ENCODE data around the gene DRD2.

DNA sequence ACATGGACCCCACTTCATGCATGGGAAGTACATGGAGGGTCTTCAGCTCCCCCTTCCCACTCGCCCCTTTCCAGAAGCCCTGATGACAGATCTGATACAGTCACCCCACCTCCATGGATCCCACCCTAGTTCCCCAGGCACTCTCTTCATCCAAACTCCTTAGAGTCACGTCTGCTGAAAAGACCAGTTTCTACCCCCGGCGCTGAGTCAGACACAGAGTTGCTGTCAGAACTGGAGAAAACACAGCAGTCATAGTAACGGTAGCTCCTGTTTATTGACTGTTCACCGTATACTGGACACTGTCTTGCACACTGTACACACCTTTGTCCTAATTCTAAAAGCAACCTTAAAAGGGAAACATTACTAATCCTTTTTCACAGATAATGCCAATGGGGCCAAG lies 29.1 kb downstream of the DRD2 start:
- TF ChIP-seq, protein P1, sequence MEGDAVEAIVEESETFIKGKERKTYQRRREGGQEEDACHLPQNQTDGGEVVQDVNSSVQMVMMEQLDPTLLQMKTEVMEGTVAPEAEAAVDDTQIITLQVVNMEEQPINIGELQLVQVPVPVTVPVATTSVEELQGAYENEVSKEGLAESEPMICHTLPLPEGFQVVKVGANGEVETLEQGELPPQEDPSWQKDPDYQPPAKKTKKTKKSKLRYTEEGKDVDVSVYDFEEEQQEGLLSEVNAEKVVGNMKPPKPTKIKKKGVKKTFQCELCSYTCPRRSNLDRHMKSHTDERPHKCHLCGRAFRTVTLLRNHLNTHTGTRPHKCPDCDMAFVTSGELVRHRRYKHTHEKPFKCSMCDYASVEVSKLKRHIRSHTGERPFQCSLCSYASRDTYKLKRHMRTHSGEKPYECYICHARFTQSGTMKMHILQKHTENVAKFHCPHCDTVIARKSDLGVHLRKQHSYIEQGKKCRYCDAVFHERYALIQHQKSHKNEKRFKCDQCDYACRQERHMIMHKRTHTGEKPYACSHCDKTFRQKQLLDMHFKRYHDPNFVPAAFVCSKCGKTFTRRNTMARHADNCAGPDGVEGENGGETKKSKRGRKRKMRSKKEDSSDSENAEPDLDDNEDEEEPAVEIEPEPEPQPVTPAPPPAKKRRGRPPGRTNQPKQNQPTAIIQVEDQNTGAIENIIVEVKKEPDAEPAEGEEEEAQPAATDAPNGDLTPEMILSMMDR (CRISPR knock-in tag; IDR thresholded peaks at IDR 0.05), result no peak
- TF ChIP-seq ZNF496 (CRISPR knock-in tag; IDR thresholded peaks at IDR 0.05; ENCODE audit: insufficient replicate concordance), result no peak
- TF ChIP-seq ZNF282 (IDR thresholded peaks at IDR 0.05; ENCODE audit: partially characterized antibody), result no peak
